ENCODE data around the gene SLC7A8. TPM values are rescaled to one million over a fixed set of nuclear protein-coding genes. Genes with fewer than 3 reads are reported as not detected.
A peak's percentile ranks its signal among the peaks of the same experiment; 100 is the strongest.

The SLC7A8 gene
- total RNA-seq, 2 donors from 2014 or later = 11.9 to 23.7 TPM

DNA sequence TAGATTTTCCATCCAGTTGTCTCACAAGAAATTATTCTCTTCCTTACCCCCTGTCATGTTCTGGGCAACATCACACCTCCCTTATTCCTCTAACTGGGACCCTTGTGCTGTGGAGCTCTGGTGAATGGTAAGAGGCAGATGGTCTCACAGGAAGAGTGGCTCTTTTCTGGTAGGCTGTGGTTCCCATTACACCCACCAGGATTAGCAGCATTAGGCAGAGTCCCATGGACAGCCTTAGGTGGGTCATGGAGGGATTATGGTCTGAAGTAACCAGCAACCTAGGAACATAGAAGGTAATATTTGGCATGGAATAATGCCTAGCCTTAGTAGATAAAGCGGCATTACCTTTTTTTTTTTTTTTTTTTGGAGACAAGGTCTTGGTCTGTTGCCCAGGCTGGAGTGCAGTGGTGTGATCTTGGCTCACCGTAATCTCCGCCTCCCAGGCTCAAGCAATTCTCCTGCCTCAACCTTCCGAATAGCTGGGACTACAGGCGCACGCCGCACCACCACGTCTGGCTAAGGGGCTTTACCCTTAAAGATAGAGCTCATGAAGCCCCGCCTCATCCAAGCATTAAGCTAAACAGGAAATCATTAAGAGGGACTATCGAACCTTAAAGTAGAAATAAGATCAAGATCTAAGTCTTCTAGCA lies 84.1 kb downstream of the SLC7A8 start:
- Histone ChIP-seq H3K4me1 (peaks cover 0 to 31% of the 10 kb centered on the region in 2 donors), H3K27me3 (no peaks in the 10 kb centered on the region), H3K27ac (no peak overlapping the region), H3K36me3 (peaks cover 10% of the 10 kb centered on the region), H3K4me3 (no peak overlapping the region), H3K9me3 (no peaks in the 10 kb centered on the region)
- TF ChIP-seq CTCF (IDR thresholded peaks at IDR 0.05) = no peak
- no peak for DNase-seq (ENCODE audit: low spot score)

- DNase-seq (ENCODE audit: low spot score) = no peak
- H3K27me3 ChIP-seq = no peaks in the 10 kb centered on the region
- no peak for TF ChIP-seq CTCF (IDR thresholded peaks at IDR 0.05)
- no peak overlapping the region for H3K27ac ChIP-seq
- H3K4me3 ChIP-seq = no peak overlapping the region
- H3K36me3 ChIP-seq = peaks cover 19% of the 10 kb centered on the region
- H3K4me1 ChIP-seq = peaks cover 0 to 44% of the 10 kb centered on the region in 2 donors
- H3K9me3 ChIP-seq = no peaks in the 10 kb centered on the region
Observed at GRCh38 chr14:23097786-23098185, 85.7 kb downstream of the SLC7A8 start.

DNA sequence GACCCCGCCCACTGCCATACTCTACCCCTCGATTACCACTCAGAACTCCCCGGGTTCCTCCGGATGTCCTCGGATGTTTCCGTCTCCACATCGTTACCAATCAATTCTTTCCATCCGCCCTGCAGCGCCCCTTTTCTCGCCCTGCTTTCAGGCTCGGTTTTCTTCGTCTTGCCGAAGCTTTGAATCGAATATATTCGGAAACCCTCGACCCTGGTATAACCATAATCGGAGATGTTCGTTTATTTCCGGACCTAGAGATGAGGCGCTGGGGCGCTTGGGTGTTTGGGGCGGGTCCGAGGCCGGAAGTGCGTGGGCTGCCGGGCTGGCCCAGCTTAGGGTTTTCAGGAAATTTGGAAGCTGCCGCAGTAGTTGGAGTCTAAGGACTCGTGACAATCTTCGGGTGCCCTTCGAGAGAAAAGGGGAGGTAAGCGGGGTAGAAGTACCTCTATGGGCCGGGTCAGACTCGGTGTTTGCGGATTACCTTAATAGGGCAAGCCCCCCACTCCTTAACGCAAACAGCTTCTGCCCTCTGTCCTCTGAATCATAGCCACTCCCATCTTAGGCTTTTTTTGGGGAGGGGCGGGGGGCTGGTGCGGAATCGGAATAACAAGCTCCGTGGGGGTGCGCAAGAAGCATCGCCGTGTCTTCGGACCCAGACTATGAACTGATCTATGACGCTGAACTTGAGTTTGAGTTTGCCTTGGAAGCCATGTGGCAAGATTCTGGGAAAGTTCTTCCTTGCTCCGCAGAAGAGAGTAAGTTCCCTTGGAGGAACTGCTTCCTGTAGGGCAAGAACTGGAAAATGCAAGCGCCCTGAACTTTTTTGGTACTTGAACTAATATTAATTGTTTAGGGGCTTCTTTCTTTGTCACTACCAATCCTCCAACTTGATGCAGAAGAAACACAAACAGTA lies 88.0 kb downstream of the SLC7A8 start, which contains the start of gene C14orf119:
C14orf119 (plus strand) TSS at position 310 of the 913 bp plus-strand sequence. CDS start 2,154 bp downstream, outside the sequence.
- peaks cover 39% of the 10 kb centered on the region for H3K36me3 ChIP-seq
- no peak for TF ChIP-seq CTCF (IDR thresholded peaks at IDR 0.05)
- H3K27ac ChIP-seq = peak within 1 kb of the TSS; percentile 96 to 99
- H3K9me3 ChIP-seq = no peaks in the 10 kb centered on the region
- H3K27me3 ChIP-seq = no peaks in the 10 kb centered on the region
- peak within 1 kb of the TSS; percentile 79 to 91 for H3K4me3 ChIP-seq
- DNase-seq (ENCODE audit: low spot score) = peak; percentile 100
- H3K4me1 ChIP-seq = peaks cover 0 to 59% of the 10 kb centered on the region in 2 donors

DNA sequence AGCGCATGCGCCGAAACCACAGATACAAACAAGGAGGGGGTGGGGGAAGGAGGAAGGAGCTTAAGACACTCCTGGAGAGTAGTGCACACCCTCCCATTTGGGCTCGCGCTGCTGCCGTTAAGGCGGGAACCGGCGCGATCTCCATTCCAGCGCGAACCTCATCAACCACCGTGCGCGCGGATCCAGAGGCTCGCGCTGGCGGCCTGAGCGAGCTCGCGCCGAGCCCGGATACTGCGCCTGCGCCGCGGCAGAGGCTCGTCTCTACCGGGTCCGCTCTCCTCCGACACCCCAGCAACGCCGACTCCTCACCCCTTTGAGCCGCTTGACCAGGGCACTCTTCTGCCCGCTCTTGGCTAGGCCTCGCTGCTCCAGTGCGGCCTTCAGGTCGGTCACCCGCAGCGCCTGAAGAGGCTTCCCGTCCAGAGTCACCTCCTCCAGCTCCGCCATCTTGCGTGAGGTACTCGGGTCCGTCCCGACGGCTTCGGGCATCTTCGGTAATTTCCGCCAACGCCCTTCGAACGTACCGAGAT lies 88.7 kb downstream of the SLC7A8 start, which contains the start of gene ACIN1:
ACIN1 (minus strand) TSS at position 471 of the 530 bp plus-strand sequence; CDS start at position 447, 24 bp downstream.
- no peaks in the 10 kb centered on the region for H3K9me3 ChIP-seq
- H3K27ac ChIP-seq = peak within 1 kb of the TSS; percentile 96 to 99
- no peaks in the 10 kb centered on the region for H3K27me3 ChIP-seq
- peak within 1 kb of the TSS; percentile 79 to 91 for H3K4me3 ChIP-seq
- TF ChIP-seq CTCF (IDR thresholded peaks at IDR 0.05) = no peak
- H3K36me3 ChIP-seq = peaks cover 45% of the 10 kb centered on the region
- peak; percentile 80 for DNase-seq (ENCODE audit: low spot score)
- H3K4me1 ChIP-seq = peaks cover 0 to 61% of the 10 kb centered on the region in 2 donors

GRCh38 chr14:23093991-23094665 lies 89.3 kb downstream of the SLC7A8 start:
- H3K27me3 ChIP-seq = no peaks in the 10 kb centered on the region
- peak overlapping the region; percentile 74 to 79 for H3K4me3 ChIP-seq
- H3K4me1 ChIP-seq = peaks cover 0 to 55% of the 10 kb centered on the region in 2 donors
- no peak for DNase-seq (ENCODE audit: low spot score)
- H3K27ac ChIP-seq = peak overlapping the region; percentile 96 to 99
- H3K9me3 ChIP-seq = no peaks in the 10 kb centered on the region
- peaks cover 51% of the 10 kb centered on the region for H3K36me3 ChIP-seq
- no peak for TF ChIP-seq CTCF (IDR thresholded peaks at IDR 0.05)

Measured in right atrium auricular region (tissue), 2 donors.